Skin of body (tissue), 2 donors: ENCODE results near the gene POLN. TPM values are rescaled to one million over a fixed set of nuclear protein-coding genes. Genes with fewer than 3 reads are reported as not detected.
"Not testable (repeated sequence)": the region's sequence is repeated elsewhere in the genome, so short reads cannot be mapped to it uniquely, and the experiment has no call there.

Experiments
- DNase-seq: peaks from one replicate; lab custom pipeline; 2025; lab: John Stamatoyannopoulos, UW
- total RNA-seq: library from RNA; depleted of rRNA; stranded (reverse); fragments of >200 nt; gene quantifications from one replicate; pipeline ENCODE4 v1.2.3, GENCODE V29; 2014

POLN gene
- total RNA-seq, 1 donor from 2014 or later: 4.2 TPM

GRCh38 chr4:2275546-2276251 is 33.8 kb upstream of the POLN start:
- DNase-seq: no peak

GRCh38 chr4:2275044-2275397 is 33.1 kb upstream of the POLN start:
- DNase-seq: not testable (repeated sequence)

GRCh38 chr4:2274320-2275043 is 32.6 kb upstream of the POLN start:
- DNase-seq: no peak

GRCh38 chr4:2273657-2274319 is 31.9 kb upstream of the POLN start:
- DNase-seq: no peak

GRCh38 chr4:2273221-2273620 is 31.3 kb upstream of the POLN start:
- DNase-seq: no peak

GRCh38 chr4:2272828-2273120 is 30.9 kb upstream of the POLN start:
- no peak for DNase-seq

DNA sequence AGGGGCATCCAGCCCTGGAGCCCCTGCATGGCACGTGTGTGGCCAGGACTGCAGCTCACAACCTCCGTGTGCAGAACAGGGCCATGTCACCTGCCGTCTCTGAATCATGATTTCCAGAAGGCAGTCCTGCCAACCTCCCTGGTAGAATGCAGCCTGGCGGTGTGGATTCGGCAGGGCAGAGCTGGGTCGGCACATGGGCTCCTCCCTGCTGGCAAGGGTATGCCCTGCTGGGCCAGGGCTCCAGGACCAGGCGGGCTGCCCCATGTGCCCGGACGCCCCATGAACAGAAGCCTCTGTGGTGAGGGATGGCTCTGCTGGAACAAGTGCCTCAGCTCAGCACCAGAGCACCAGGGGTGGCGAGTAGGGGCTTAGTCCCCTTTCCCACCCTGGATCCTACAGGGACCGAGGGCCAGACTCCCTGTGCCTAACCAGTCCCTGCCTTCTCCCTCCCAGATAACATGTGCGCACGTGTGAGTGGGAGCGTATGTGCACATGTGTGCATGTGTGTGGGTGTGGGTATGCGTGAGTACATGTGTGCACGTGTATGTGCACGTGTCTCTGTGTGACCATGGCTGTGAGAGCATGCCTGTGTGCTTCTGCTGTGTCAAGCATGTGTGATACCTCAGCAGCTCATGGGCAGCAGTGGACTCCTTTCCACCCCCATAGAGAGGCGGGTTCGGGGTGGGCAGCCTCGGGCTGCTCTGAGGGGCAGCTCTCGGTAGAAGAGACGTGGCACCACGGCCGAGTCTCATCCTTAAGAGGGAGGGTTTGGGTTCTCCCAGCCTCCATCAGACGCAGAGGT is 30.3 kb upstream of the POLN start:
- no peak for DNase-seq

- no peak for DNase-seq
Measured at GRCh38 chr4:2271279-2272025, 29.5 kb upstream of the POLN start.

DNA sequence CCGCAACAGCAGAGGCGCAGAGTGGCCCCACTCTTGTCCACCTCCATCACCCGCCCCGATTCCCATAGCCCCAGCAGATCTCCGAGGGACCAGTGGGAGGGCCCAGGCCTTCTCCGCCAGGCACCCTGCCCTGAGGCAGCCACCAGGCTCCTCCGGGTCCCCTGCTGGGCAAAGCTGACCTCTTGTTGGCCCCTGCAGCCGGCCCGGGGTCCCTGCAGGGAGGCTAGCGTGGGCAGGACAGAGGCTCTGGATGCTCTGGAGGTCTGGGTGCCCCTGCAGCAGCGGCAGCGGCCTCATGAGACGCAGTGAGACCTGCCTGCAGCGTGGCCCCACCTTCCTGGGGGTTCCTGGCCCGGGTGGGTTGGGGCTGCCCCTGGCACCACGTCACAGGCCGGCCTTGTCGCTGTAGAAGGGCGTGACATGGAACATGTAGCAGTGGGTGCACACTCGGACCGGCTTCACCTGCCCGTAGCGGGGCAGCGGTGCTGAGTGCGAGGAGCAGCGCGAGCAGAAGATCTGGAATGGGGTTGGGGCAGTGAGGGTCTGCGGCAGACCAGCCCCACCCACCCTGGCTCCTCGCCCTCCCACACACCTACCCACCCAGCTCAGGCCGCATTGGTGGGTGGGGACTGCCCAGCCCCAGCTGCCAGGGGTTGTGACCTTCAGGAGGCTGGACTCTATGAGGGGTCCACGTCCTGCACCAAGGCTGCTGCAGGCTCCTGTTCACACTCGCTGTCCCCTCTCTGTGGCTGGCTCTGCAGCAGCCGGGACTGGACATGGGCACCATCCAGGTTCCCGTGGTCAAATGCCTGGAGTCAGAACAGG is 28.6 kb upstream of the POLN start:
- DNase-seq: no peak

DNA sequence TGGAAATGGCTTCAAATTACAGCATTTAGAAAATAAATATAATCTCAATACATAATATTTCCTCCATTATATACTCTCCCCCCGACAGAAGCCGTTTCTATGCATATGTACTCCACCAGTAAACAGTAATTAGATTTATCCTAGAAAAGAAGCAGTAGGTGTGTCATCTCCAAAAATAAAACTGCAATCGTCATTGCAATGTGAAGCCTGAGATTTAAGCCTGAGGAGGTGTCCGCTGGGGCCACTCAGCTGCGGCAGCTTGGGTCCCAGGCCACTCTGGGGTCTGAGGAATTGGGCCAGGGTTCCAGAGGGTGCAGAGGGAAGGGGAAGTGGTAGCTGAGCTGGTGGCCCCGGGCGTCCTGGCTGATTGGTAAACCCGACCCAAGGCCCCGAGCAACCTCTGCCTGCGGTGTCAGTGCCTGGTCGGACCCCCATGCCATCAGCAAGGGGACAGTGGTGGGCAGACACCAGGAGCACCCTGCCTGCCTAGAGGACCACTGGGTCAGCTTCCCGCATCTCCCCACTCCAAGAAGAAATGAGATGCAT is 27.8 kb upstream of the POLN start:
- DNase-seq: no peak

- no peak for DNase-seq
Measured at GRCh38 chr4:2269206-2269531, 27.2 kb upstream of the POLN start.

- no peak for DNase-seq
Measured at GRCh38 chr4:2268357-2269205, 26.7 kb upstream of the POLN start.

GRCh38 chr4:2267841-2268240 is 25.9 kb upstream of the POLN start:
- DNase-seq: no peak

DNA sequence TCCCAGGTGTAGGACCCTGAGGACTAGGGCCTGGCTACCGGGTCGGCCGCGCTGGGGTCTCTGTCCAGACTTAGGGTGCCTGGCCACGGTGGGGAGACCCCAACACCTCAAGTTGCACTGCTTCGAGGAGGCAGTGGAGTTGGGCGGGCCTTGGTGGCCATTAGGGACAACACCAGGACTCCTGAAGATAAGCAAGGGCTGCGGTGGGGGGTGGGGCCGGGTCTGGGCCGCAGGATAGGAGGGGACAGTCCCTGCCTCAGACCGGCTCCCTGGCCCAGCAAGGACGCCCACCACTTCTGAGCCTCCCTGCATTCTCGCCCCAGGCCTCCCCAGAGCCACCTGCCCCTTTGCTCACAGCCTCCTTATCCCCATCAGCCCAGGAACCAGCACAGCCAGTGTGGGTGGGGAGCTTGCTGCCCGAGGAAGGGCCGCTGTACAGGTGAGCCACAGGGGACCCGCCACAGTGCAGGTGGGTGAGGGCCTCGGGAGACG is 25.4 kb upstream of the POLN start:
- no peak for DNase-seq

GRCh38 chr4:2266821-2267220 is 24.9 kb upstream of the POLN start:
- DNase-seq: no peak

- no peak for DNase-seq
Measured at GRCh38 chr4:2266181-2266580, 24.3 kb upstream of the POLN start.

DNA sequence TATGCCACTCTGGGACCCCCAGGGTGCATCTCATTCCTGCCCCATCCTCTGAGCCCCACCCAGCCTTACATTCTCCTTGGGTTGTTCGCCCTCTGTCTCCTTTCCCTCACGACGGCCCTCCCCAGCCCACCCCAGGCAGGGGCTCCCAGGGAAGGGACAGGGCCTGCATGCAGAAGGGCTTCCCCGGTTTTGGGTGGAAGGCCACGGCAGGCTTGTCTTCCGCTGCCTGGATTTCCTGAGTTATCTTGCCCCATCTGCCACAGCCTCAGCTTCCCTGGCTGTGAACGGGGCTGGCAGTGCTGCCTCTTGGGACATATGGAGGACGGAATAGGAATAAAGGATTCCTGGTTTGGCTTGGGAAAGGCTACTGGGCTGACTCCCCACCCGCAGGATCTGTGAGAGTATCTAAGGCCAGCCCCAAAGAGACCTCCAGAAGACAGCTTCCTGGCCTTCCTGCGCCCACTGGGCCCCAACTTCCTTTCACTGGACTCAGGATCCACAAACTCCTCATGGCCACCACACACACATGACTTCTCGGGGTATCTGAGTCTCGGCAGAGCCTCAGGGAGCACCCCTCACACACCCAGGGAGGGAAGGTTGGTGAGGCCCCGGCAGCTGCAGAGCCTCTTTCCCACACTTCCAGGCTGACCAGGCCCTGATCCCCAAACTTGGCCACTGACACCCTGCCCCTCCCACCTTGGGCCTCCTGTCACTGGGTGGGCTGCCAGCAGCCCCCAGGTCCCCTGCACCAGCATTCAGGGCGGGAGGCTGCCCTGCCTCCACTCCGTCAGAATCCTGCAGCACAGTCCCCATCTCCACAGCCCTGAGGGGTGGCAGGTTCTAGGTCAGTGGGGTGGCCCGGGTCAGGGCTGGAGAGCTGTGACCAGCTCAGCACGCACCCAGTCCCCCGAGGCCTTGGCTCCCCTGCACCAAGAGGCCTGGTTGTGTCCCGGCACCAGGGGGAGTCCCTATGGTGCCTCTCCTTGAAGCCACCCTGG is 23.5 kb upstream of the POLN start:
- no peak for DNase-seq

GRCh38 chr4:2264481-2265041 is 22.6 kb upstream of the POLN start:
- DNase-seq: no peak
